HEK293 (cell line): ENCODE data around the gene RPS19BP1.

ENCODE experiments used
- CTCF ChIP-seq: fragments of 450-650 bp; formaldehyde crosslinking; IDR thresholded peaks from 2 replicates; pipeline ENCODE4 v1.5.1; 2016; ENCODE audit warnings: missing biosample characterization, missing genetic modification characterization
- EGR2 ChIP-seq: fragments of 450-650 bp; formaldehyde crosslinking; IDR thresholded peaks from 2 replicates; pipeline ENCODE4 v1.5.1; 2016; ENCODE audit warnings: low read depth, missing biosample characterization, missing genetic modification characterization
- FEZF1 ChIP-seq: fragments of 450-650 bp; formaldehyde crosslinking; IDR thresholded peaks from 2 replicates; pipeline ENCODE4 v1.5.1; 2016; ENCODE audit warnings: missing biosample characterization, missing genetic modification characterization
- TCF7L2 ChIP-seq: IDR thresholded peaks from 2 replicates; pipeline ENCODE4 v1.6.1; 2011; ENCODE audit warnings: low read depth, mild to moderate bottlenecking, inconsistent platforms, low read length, moderate library complexity, borderline replicate concordance
- YY1 ChIP-seq: fragments of 450-650 bp; formaldehyde crosslinking; IDR thresholded peaks from 2 replicates; pipeline ENCODE4 v1.5.1; 2018; ENCODE audit warnings: missing biosample characterization, missing genetic modification characterization
- ZFP69B ChIP-seq: fragments of 450-650 bp; formaldehyde crosslinking; IDR thresholded peaks from 2 replicates; pipeline ENCODE4 v1.5.1; 2016; ENCODE audit warnings: missing biosample characterization, missing genetic modification characterization
- ZNF10 ChIP-seq: fragments of 450-650 bp; formaldehyde crosslinking; IDR thresholded peaks from 2 replicates; pipeline ENCODE4 v1.5.1; 2017; ENCODE audit warnings: missing biosample characterization, missing genetic modification characterization
- ZNF175 ChIP-seq: fragments of 450-650 bp; formaldehyde crosslinking; IDR thresholded peaks from 2 replicates; pipeline ENCODE4 v1.5.1; 2016; ENCODE audit warnings: missing biosample characterization, missing genetic modification characterization
- ZNF19 ChIP-seq: fragments of 450-650 bp; formaldehyde crosslinking; IDR thresholded peaks from 2 replicates; pipeline ENCODE4; 2016; ENCODE audit warnings: missing biosample characterization, missing genetic modification characterization, low read depth
- ZNF658 ChIP-seq: fragments of 450-650 bp; formaldehyde crosslinking; IDR thresholded peaks from 2 replicates; pipeline ENCODE4; 2016; ENCODE audit warnings: missing biosample characterization, missing genetic modification characterization
- TF ChIP-seq, protein P1 (sequence below): fragments of 450-650 bp; formaldehyde crosslinking; IDR thresholded peaks from 2 replicates; pipeline ENCODE4 v1.5.1; 2016; ENCODE audit warnings: missing biosample characterization, missing genetic modification characterization, borderline replicate concordance

GRCh38 chr22:39571538-39571937 is 39.0 kb upstream of the RPS19BP1 start:
- TF ChIP-seq ZNF19 (tag by site-specific recombination) (no peak), YY1 (tag by site-specific recombination) (no peak), CTCF (tag by site-specific recombination) (no peak), FEZF1 (tag by site-specific recombination) (no peak), ZNF175 (tag by site-specific recombination) (no peak), ZFP69B (no peak), ZNF658 (tag by site-specific recombination) (no peak), ZNF10 (tag by site-specific recombination) (no peak), EGR2 (tag by site-specific recombination) (no peak), TCF7L2 (no peak)
- TF ChIP-seq, protein P1, sequence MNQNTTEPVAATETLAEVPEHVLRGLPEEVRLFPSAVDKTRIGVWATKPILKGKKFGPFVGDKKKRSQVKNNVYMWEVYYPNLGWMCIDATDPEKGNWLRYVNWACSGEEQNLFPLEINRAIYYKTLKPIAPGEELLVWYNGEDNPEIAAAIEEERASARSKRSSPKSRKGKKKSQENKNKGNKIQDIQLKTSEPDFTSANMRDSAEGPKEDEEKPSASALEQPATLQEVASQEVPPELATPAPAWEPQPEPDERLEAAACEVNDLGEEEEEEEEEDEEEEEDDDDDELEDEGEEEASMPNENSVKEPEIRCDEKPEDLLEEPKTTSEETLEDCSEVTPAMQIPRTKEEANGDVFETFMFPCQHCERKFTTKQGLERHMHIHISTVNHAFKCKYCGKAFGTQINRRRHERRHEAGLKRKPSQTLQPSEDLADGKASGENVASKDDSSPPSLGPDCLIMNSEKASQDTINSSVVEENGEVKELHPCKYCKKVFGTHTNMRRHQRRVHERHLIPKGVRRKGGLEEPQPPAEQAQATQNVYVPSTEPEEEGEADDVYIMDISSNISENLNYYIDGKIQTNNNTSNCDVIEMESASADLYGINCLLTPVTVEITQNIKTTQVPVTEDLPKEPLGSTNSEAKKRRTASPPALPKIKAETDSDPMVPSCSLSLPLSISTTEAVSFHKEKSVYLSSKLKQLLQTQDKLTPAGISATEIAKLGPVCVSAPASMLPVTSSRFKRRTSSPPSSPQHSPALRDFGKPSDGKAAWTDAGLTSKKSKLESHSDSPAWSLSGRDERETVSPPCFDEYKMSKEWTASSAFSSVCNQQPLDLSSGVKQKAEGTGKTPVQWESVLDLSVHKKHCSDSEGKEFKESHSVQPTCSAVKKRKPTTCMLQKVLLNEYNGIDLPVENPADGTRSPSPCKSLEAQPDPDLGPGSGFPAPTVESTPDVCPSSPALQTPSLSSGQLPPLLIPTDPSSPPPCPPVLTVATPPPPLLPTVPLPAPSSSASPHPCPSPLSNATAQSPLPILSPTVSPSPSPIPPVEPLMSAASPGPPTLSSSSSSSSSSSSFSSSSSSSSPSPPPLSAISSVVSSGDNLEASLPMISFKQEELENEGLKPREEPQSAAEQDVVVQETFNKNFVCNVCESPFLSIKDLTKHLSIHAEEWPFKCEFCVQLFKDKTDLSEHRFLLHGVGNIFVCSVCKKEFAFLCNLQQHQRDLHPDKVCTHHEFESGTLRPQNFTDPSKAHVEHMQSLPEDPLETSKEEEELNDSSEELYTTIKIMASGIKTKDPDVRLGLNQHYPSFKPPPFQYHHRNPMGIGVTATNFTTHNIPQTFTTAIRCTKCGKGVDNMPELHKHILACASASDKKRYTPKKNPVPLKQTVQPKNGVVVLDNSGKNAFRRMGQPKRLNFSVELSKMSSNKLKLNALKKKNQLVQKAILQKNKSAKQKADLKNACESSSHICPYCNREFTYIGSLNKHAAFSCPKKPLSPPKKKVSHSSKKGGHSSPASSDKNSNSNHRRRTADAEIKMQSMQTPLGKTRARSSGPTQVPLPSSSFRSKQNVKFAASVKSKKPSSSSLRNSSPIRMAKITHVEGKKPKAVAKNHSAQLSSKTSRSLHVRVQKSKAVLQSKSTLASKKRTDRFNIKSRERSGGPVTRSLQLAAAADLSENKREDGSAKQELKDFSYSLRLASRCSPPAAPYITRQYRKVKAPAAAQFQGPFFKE, result no peak
